ENCODE measurements around the gene MCU. TPM values are rescaled to one million over a fixed set of nuclear protein-coding genes. Genes with fewer than 3 reads are reported as not detected.
A peak's percentile ranks its signal among the peaks of the same experiment; 100 is the strongest.

Gene MCU
- total RNA-seq, 1 experiment from 2014 or later, result 37.2 TPM

DNA sequence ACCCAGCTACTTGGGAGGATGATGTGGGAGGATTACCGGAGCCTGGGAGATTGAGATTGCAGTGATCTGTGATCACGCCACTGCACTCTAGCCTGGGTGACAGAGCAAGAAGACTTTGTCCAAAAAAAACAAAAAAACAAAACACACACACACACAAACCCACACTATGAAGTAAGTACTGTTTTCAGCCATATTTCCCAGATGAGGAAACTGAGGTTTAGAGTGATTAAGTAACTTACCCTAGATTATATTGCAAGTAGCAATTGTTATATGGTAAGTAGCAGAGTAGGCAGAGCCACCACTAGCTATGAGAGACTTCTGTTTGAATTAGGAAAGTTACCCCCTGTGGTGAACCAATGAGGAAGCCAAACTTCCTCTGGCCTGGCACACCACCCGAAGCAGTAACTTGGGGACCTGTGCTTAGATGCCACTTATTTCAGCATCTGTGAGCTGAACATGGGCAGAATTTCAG, 61.9 kb downstream of the MCU start (continued):
- TF ChIP-seq ZNF512 (CRISPR knock-in tag; IDR thresholded peaks at IDR 0.05; ENCODE audit: borderline replicate concordance) (no peak), MXD4 (CRISPR knock-in tag; IDR thresholded peaks at IDR 0.05; ENCODE audit: borderline replicate concordance) (no peak), ZNF232 (CRISPR knock-in tag; IDR thresholded peaks at IDR 0.05) (no peak)
- TF ChIP-seq, protein P1, sequence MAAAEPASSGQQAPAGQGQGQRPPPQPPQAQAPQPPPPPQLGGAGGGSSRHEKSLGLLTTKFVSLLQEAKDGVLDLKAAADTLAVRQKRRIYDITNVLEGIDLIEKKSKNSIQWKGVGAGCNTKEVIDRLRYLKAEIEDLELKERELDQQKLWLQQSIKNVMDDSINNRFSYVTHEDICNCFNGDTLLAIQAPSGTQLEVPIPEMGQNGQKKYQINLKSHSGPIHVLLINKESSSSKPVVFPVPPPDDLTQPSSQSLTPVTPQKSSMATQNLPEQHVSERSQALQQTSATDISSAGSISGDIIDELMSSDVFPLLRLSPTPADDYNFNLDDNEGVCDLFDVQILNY (CRISPR knock-in tag; IDR thresholded peaks at IDR 0.05), result no peak
- TF ChIP-seq, protein P2, sequence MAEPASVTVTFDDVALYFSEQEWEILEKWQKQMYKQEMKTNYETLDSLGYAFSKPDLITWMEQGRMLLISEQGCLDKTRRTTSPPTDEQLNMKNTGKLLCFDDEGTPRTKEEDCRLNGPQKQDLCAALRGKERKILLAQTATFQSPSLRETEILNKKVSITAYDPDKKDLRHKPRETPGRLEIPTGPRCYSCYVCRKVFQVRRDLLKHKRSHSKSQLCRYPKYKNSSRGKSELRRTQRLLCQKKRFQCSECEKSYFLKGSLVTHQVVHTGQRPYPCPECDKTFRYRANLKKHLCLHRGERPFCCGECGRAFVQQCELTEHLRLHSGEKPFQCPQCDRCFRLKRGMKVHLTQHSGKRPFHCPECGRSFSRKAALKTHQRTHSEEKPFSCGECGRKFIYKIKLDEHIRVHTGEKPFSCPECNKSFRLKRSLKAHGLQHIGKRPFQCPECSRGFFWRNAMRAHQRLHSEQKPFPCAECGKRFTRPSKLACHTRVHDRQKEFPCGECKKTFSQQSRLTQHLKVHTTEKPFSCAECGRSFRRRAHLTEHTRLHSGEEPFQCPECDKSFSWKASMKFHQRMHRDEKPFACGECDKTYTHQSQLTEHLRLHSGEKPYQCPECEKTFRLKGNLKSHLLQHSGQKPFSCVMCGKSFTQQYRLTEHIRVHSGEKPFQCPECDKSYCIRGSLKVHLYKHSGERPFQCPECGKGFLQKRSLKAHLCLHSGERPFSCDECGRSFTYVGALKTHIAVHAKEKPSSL (CRISPR knock-in tag; conservative IDR thresholded peaks at IDR 0.05), result no peak

GRCh38 chr10:72754275-72755032, 62.5 kb downstream of the MCU start:
- Mint-ChIP-seq H3K27ac (peak overlapping the region; percentile 79), H3K9me3 (no peaks in the 10 kb centered on the region), H3K4me1 (peaks cover 83% of the 10 kb centered on the region), H3K4me3 (no peak overlapping the region), H3K36me3 (no peaks in the 10 kb centered on the region), H3K27me3 (ENCODE audit: low read depth) (no peaks in the 10 kb centered on the region)
- POLR2A ChIA-PET, result interaction anchor here (0.6 kb wide), 3 partner anchors 94 to 1386 kb away, joined by 3 to 4 read pairs (median 3); partner anchors contain the start of gene MICU1
- ATAC-seq (no peak), DNase-seq (ENCODE audit: low spot score) (no peak)
- CTCF ChIA-PET, result interaction anchor here (1.0 to 1.3 kb wide), 3 partner anchors 10 to 59 kb away, joined by 3 read pairs; no protein-coding TSS in a partner anchor
- TF ChIP-seq PRRX2 (CRISPR knock-in tag; IDR thresholded peaks at IDR 0.05) (no peak), FOXJ3 (CRISPR knock-in tag; IDR thresholded peaks at IDR 0.05; ENCODE audit: borderline replicate concordance) (no peak), ZNF396 (CRISPR knock-in tag; IDR thresholded peaks at IDR 0.05; ENCODE audit: borderline replicate concordance) (no peak), JUN (CRISPR knock-in tag; IDR thresholded peaks at IDR 0.05) (no peak), ZBTB21 (CRISPR knock-in tag; IDR thresholded peaks at IDR 0.05; ENCODE audit: borderline replicate concordance) (no peak), ZNF121 (CRISPR knock-in tag; IDR thresholded peaks at IDR 0.05) (no peak), TEAD4 (CRISPR knock-in tag; IDR thresholded peaks at IDR 0.05) (no peak), JAZF1 (CRISPR knock-in tag; IDR thresholded peaks at IDR 0.05) (no peak), HMGA2 (CRISPR knock-in tag; IDR thresholded peaks at IDR 0.05) (no peak), CBFB (CRISPR knock-in tag; IDR thresholded peaks at IDR 0.05; ENCODE audit: low read depth) (no peak), AR (CRISPR knock-in tag; IDR thresholded peaks at IDR 0.05) (no peak)
- TF ChIP-seq, protein P3, sequence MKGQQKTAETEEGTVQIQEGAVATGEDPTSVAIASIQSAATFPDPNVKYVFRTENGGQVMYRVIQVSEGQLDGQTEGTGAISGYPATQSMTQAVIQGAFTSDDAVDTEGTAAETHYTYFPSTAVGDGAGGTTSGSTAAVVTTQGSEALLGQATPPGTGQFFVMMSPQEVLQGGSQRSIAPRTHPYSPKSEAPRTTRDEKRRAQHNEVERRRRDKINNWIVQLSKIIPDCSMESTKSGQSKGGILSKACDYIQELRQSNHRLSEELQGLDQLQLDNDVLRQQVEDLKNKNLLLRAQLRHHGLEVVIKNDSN (CRISPR knock-in tag; IDR thresholded peaks at IDR 0.05), result no peak
- TF ChIP-seq, protein P4, sequence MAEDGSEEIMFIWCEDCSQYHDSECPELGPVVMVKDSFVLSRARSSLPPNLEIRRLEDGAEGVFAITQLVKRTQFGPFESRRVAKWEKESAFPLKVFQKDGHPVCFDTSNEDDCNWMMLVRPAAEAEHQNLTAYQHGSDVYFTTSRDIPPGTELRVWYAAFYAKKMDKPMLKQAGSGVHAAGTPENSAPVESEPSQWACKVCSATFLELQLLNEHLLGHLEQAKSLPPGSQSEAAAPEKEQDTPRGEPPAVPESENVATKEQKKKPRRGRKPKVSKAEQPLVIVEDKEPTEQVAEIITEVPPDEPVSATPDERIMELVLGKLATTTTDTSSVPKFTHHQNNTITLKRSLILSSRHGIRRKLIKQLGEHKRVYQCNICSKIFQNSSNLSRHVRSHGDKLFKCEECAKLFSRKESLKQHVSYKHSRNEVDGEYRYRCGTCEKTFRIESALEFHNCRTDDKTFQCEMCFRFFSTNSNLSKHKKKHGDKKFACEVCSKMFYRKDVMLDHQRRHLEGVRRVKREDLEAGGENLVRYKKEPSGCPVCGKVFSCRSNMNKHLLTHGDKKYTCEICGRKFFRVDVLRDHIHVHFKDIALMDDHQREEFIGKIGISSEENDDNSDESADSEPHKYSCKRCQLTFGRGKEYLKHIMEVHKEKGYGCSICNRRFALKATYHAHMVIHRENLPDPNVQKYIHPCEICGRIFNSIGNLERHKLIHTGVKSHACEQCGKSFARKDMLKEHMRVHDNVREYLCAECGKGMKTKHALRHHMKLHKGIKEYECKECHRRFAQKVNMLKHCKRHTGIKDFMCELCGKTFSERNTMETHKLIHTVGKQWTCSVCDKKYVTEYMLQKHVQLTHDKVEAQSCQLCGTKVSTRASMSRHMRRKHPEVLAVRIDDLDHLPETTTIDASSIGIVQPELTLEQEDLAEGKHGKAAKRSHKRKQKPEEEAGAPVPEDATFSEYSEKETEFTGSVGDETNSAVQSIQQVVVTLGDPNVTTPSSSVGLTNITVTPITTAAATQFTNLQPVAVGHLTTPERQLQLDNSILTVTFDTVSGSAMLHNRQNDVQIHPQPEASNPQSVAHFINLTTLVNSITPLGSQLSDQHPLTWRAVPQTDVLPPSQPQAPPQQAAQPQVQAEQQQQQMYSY (CRISPR knock-in tag; IDR thresholded peaks at IDR 0.05), result no peak
- TF ChIP-seq, protein P2 (CRISPR knock-in tag; conservative IDR thresholded peaks at IDR 0.05), result no peak
